ENCODE results near the gene MAGI1. TPM values are rescaled to one million over a fixed set of nuclear protein-coding genes. Genes with fewer than 3 reads are reported as not detected.

MAGI1 gene
- total RNA-seq, 1 experiment from 2014 or later: 0.88 TPM

- DNase-seq (ENCODE audit: low read depth): no peak
- in situ Hi-C loops (cut with HindIII; ENCODE audit: low pct_unique_long_range_greater_than_20kb, low sequenced_read_pairs): no loop called here
These were observed 336.5 kb downstream of the MAGI1 start for GRCh38 chr3:65702202-65702601.

- in situ Hi-C loops (cut with HindIII; ENCODE audit: low pct_unique_long_range_greater_than_20kb, low sequenced_read_pairs): no loop called here
- no peak for DNase-seq (ENCODE audit: low read depth)
These were observed 337.2 kb downstream of the MAGI1 start for GRCh38 chr3:65701516-65701915.

- in situ Hi-C loops (cut with HindIII; ENCODE audit: low pct_unique_long_range_greater_than_20kb, low sequenced_read_pairs): no loop called here
These were observed 349.3 kb downstream of the MAGI1 start for GRCh38 chr3:65689436-65689835.

GRCh38 chr3:65687741-65688140 is 351.0 kb downstream of the MAGI1 start:
- in situ Hi-C loops (cut with HindIII; ENCODE audit: low pct_unique_long_range_greater_than_20kb, low sequenced_read_pairs): no loop called here
- DNase-seq (ENCODE audit: low read depth): no peak

More at GRCh38 chr3:65689436-65689835, 349.3 kb downstream of the MAGI1 start:
- no peak for DNase-seq (ENCODE audit: low read depth)

- DNase-seq (ENCODE audit: low read depth): no peak
These were observed 353.0 kb downstream of the MAGI1 start for GRCh38 chr3:65685621-65686235.

GRCh38 chr3:65678516-65678915 is 360.2 kb downstream of the MAGI1 start:
- DNase-seq (ENCODE audit: low read depth): no peak
- in situ Hi-C loops (cut with HindIII; ENCODE audit: low pct_unique_long_range_greater_than_20kb, low sequenced_read_pairs): no loop called here

More at GRCh38 chr3:65685621-65686235, 353.0 kb downstream of the MAGI1 start:
- in situ Hi-C loops (cut with HindIII; ENCODE audit: low pct_unique_long_range_greater_than_20kb, low sequenced_read_pairs): no loop called here

GRCh38 chr3:65677486-65678010 is 361.2 kb downstream of the MAGI1 start:
- in situ Hi-C loops (cut with HindIII; ENCODE audit: low pct_unique_long_range_greater_than_20kb, low sequenced_read_pairs): no loop called here
- DNase-seq (ENCODE audit: low read depth): no peak

GRCh38 chr3:65676580-65676979 is 362.1 kb downstream of the MAGI1 start:
- DNase-seq (ENCODE audit: low read depth): no peak
- in situ Hi-C loops (cut with HindIII; ENCODE audit: low pct_unique_long_range_greater_than_20kb, low sequenced_read_pairs): no loop called here

- in situ Hi-C loops (cut with HindIII; ENCODE audit: low pct_unique_long_range_greater_than_20kb, low sequenced_read_pairs): no loop called here
These were observed 363.7 kb downstream of the MAGI1 start for GRCh38 chr3:65675011-65675410.

GRCh38 chr3:65674226-65674625 is 364.5 kb downstream of the MAGI1 start:
- no peak for DNase-seq (ENCODE audit: low read depth)
- in situ Hi-C loops (cut with HindIII; ENCODE audit: low pct_unique_long_range_greater_than_20kb, low sequenced_read_pairs): no loop called here

More at GRCh38 chr3:65675011-65675410, 363.7 kb downstream of the MAGI1 start:
- no peak for DNase-seq (ENCODE audit: low read depth)

- in situ Hi-C loops (cut with HindIII; ENCODE audit: low pct_unique_long_range_greater_than_20kb, low sequenced_read_pairs): no loop called here
- DNase-seq (ENCODE audit: low read depth): no peak
These were observed 365.6 kb downstream of the MAGI1 start for GRCh38 chr3:65672871-65673815.

GRCh38 chr3:65672061-65672460 is 366.7 kb downstream of the MAGI1 start:
- DNase-seq (ENCODE audit: low read depth): no peak
- in situ Hi-C loops (cut with HindIII; ENCODE audit: low pct_unique_long_range_greater_than_20kb, low sequenced_read_pairs): no loop called here

GRCh38 chr3:65671004-65671403 is 367.7 kb downstream of the MAGI1 start:
- in situ Hi-C loops (cut with HindIII; ENCODE audit: low pct_unique_long_range_greater_than_20kb, low sequenced_read_pairs): no loop called here
- DNase-seq (ENCODE audit: low read depth): no peak

GRCh38 chr3:65669163-65669875 is 369.4 kb downstream of the MAGI1 start:
- in situ Hi-C loops (cut with HindIII; ENCODE audit: low pct_unique_long_range_greater_than_20kb, low sequenced_read_pairs): no loop called here
- no peak for DNase-seq (ENCODE audit: low read depth)

- in situ Hi-C loops (cut with HindIII; ENCODE audit: low pct_unique_long_range_greater_than_20kb, low sequenced_read_pairs): no loop called here
- no peak for DNase-seq (ENCODE audit: low read depth)
These were observed 370.8 kb downstream of the MAGI1 start for GRCh38 chr3:65667963-65668362.

GRCh38 chr3:65666448-65667091 is 372.1 kb downstream of the MAGI1 start:
- in situ Hi-C loops (cut with HindIII; ENCODE audit: low pct_unique_long_range_greater_than_20kb, low sequenced_read_pairs): no loop called here
- no peak for DNase-seq (ENCODE audit: low read depth)

GRCh38 chr3:65665915-65666314 is 372.8 kb downstream of the MAGI1 start:
- in situ Hi-C loops (cut with HindIII; ENCODE audit: low pct_unique_long_range_greater_than_20kb, low sequenced_read_pairs): no loop called here
- no peak for DNase-seq (ENCODE audit: low read depth)

- in situ Hi-C loops (cut with HindIII; ENCODE audit: low pct_unique_long_range_greater_than_20kb, low sequenced_read_pairs): no loop called here
These were observed 373.8 kb downstream of the MAGI1 start for GRCh38 chr3:65664931-65665330.

More at GRCh38 chr3:65664931-65665330, 373.8 kb downstream of the MAGI1 start:
- DNase-seq (ENCODE audit: low read depth): no peak
